SK-N-SH (cell line): ENCODE data around the gene STOML1. TPM values are rescaled to one million over a fixed set of nuclear protein-coding genes. Genes with fewer than 3 reads are reported as not detected.

Experiments used
- CTCF ChIA-PET: fragments of 300-600, 350-600 bp; formaldehyde crosslinking; extraction: SDS; loops from one replicate; lab custom pipeline; 2021; lab: Yijun Ruan, JAX
- POLR2A ChIA-PET: fragments of 350-600 bp; sonication (Branson Sonifier 250); formaldehyde crosslinking; extraction: SDS; loops from one replicate; lab custom pipeline; 2020; ENCODE audit warnings: antibody characterized with exemption, inconsistent platforms; lab: Yijun Ruan, JAX
- DNase-seq: peaks from one replicate; pipeline ENCODE4 v3.0.0; 2012
- H2AFZ ChIP-seq: fragments of 200-600 bp; sonication (generic); 2 replicates; pipeline ENCODE4 v1.8.1; 2016; ENCODE audit warnings: antibody characterized with exemption, mild to moderate bottlenecking, low read depth
- H3F3A ChIP-seq: fragments of 200-600 bp; sonication (generic); replicated peaks from 2 replicates; pipeline ENCODE3; 2016; ENCODE audit warnings: antibody characterized with exemption, mild to moderate bottlenecking; ENCODE audit not compliant: insufficient read depth
- H3K27ac ChIP-seq, 2 experiments: fragments of 200-500 bp in 1 of 2; fragments of 200-600 bp in 1 of 2; sonication (Bioruptor generic) in 1 of 2; sonication (generic), shearing (Covaris generic) in 1 of 2; 2 replicates each; pipeline versions ENCODE4 v1.5.1 to v1.6.1; 2014 to 2016; ENCODE audit warnings: low read depth in 2 of 2, inconsistent platforms in 1 of 2, low read length in 1 of 2, mild to moderate bottlenecking in 1 of 2, mixed read lengths in 1 of 2
- H3K27me3 ChIP-seq: fragments of 200-600 bp; sonication (generic), shearing (Covaris generic); 2 replicates; pipeline ENCODE4 v1.6.1; 2016; ENCODE audit warnings: mixed run types; ENCODE audit not compliant: insufficient read depth
- H3K36me3 ChIP-seq, 2 experiments: fragments of 200-500 bp in 1 of 2; fragments of 200-600 bp in 1 of 2; sonication (Bioruptor generic) in 1 of 2; sonication (generic) in 1 of 2; replicated peaks in 1 of 2; 2 replicates each; pipeline versions ENCODE3 to v1.5.1; 2014 to 2016; ENCODE audit warnings: low read length in 1 of 2, mild to moderate bottlenecking in 1 of 2; ENCODE audit not compliant: insufficient read depth in 2 of 2, control insufficient read depth in 1 of 2
- H3K4me1 ChIP-seq, 2 experiments: fragments of 200-500 bp in 1 of 2; fragments of 200-600 bp in 1 of 2; sonication (Bioruptor generic) in 1 of 2; sonication (generic), shearing (Covaris generic) in 1 of 2; 2 replicates each; pipeline versions ENCODE4 v1.5.1 to v1.6.1; 2014 to 2016; ENCODE audit warnings: low read depth in 1 of 2, low read length in 1 of 2, mixed run types in 1 of 2; ENCODE audit not compliant: insufficient read depth in 2 of 2, control insufficient read depth in 1 of 2
- H3K4me2 ChIP-seq: fragments of 200-600 bp; sonication (generic), shearing (Covaris generic); 2 replicates; pipeline ENCODE4 v1.6.1; 2017; ENCODE audit warnings: mixed run types
- H3K4me3 ChIP-seq, 2 experiments: fragments of 200-500 bp in 1 of 2; fragments of 200-600 bp in 1 of 2; sonication (Bioruptor generic) in 1 of 2; sonication (generic), shearing (Covaris generic) in 1 of 2; 2 replicates each; pipeline versions ENCODE4 v1.5.1 to v1.8.1; 2014 to 2016; ENCODE audit warnings: low read depth in 2 of 2, inconsistent platforms in 1 of 2, low read length in 1 of 2, mild to moderate bottlenecking in 1 of 2, mixed read lengths in 1 of 2, moderate library complexity in 1 of 2
- H3K79me2 ChIP-seq: fragments of 200-600 bp; sonication (generic); 2 replicates; pipeline ENCODE4 v1.8.1; 2017; ENCODE audit warnings: mild to moderate bottlenecking; ENCODE audit not compliant: insufficient read depth
- H3K9ac ChIP-seq: fragments of 200-600 bp; sonication (generic); 2 replicates; pipeline ENCODE4 v1.6.1; 2017; ENCODE audit warnings: mixed run types
- H3K9me2 ChIP-seq: fragments of 200-600 bp; sonication (generic); 2 replicates; pipeline ENCODE4 v1.6.1; 2017; ENCODE audit warnings: mixed run types
- H3K9me3 ChIP-seq: fragments of 200-600 bp; sonication (generic); 2 replicates; pipeline ENCODE4 v1.6.1; 2017; ENCODE audit warnings: mixed run types, mild to moderate bottlenecking, moderate library complexity
- H4K20me1 ChIP-seq: fragments of 200-600 bp; sonication (generic); 2 replicates; pipeline ENCODE4 v1.6.1; 2017; ENCODE audit warnings: mild to moderate bottlenecking, mixed run types; ENCODE audit not compliant: insufficient read depth
- ELF1 ChIP-seq: IDR thresholded peaks from 2 replicates; pipeline ENCODE4 v1.4.0; 2012
- EP300 ChIP-seq, 2 experiments: IDR thresholded peaks; 2 replicates each; pipeline versions ENCODE4 v1.4.0 to v1.6.1; 2012; ENCODE audit warnings: borderline replicate concordance in 1 of 2, low read depth in 1 of 2, low read length in 1 of 2
- FOXM1 ChIP-seq: IDR thresholded peaks from 2 replicates; pipeline ENCODE4 v1.4.0; 2012; ENCODE audit warnings: low read depth, mild to moderate bottlenecking
- GATA2 ChIP-seq: sonication (generic); formaldehyde crosslinking; IDR thresholded peaks from 2 replicates; pipeline ENCODE4 v1.5.0; 2020; ENCODE audit warnings: mild to moderate bottlenecking, missing genetic modification reagents
- MAX ChIP-seq: IDR thresholded peaks from 2 replicates; pipeline ENCODE4 v1.4.0; 2012; ENCODE audit warnings: low read depth
- MEF2A ChIP-seq: IDR thresholded peaks from 2 replicates; pipeline ENCODE4 v1.4.0; 2012; ENCODE audit warnings: low read depth, borderline replicate concordance
- POLR2AphosphoS5 ChIP-seq: IDR thresholded peaks from 2 replicates; pipeline ENCODE4 v1.6.1; 2012; ENCODE audit warnings: low read depth, low read length
- RXRA ChIP-seq: IDR thresholded peaks from 2 replicates; pipeline ENCODE4 v1.4.0; 2012; ENCODE audit warnings: low read depth, mild to moderate bottlenecking, borderline replicate concordance
- TAF1 ChIP-seq: IDR thresholded peaks from 2 replicates; pipeline ENCODE4 v1.6.1; 2012; ENCODE audit warnings: low read depth, mild to moderate bottlenecking, low read length, moderate library complexity, borderline replicate concordance
- TCF12 ChIP-seq: IDR thresholded peaks from 2 replicates; pipeline ENCODE4 v1.4.0; 2012
- TEAD4 ChIP-seq: IDR thresholded peaks from 2 replicates; pipeline ENCODE4 v1.4.0; 2012; ENCODE audit warnings: mild to moderate bottlenecking, borderline replicate concordance; ENCODE audit not compliant: insufficient read depth
- YY1 ChIP-seq: IDR thresholded peaks from 2 replicates; pipeline ENCODE4 v1.4.0; 2012; ENCODE audit warnings: low read depth, mild to moderate bottlenecking
- ZBTB33 ChIP-seq: IDR thresholded peaks from 2 replicates; pipeline ENCODE4 v1.4.0; 2012; ENCODE audit warnings: low read depth, borderline replicate concordance
- WGBS: methylation state at CpG from one replicate; pipeline ENCODE4 v1.1.6; 2017; ENCODE audit warnings: low lambda C conversion rate; 5-methylcytosine and 5-hydroxymethylcytosine counted together
- polyA plus RNA-seq, 3 experiments: library from polyadenylated mRNA; depleted of rRNA; stranded (reverse); fragments of >200 nt; gene quantifications; 2 replicates each; pipeline ENCODE4 v1.2.3, GENCODE V29; 2012

The STOML1 gene
- polyA plus RNA-seq, 1 of the 3 experiments (the other 2 are of a cell fraction): 20.4 TPM

- POLR2A ChIA-PET: no interaction called here
- Histone ChIP-seq H3F3A (peaks cover 20% of the 10 kb centered on the region), H3K4me3 (no peak overlapping the region), H3K4me2 (no peak overlapping the region), H3K27me3 (no peaks in the 10 kb centered on the region), H3K9me3 (no peaks in the 10 kb centered on the region), H2AFZ (no peak overlapping the region), H3K4me1 (peaks cover 37 to 62% of the 10 kb centered on the region in 2 experiments), H3K36me3 (no peaks in the 10 kb centered on the region), H3K79me2 (peaks cover 43% of the 10 kb centered on the region), H3K9me2 (no peaks in the 10 kb centered on the region), H3K27ac (peak overlapping the region in 1 of 2 experiments; percentile 98; a peak in 1 of 4 replicates), H3K9ac (0 out of 2 replicates have a peak overlapping the region, but pooled peaks have one; percentile 4), H4K20me1 (no peaks in the 10 kb centered on the region)
- CTCF ChIA-PET: interaction anchor here (0.8 to 1.5 kb wide), 7 partner anchors 16 to 388 kb away, joined by 3 to 5 read pairs (median 3); no protein-coding TSS in a partner anchor
- TF ChIP-seq YY1: no peak
- no peak for TF ChIP-seq MAX
- no peak for TF ChIP-seq TEAD4
- TF ChIP-seq ZBTB33: no peak
- no peak for DNase-seq
- 62% methylated on average over 6 of the region's 6 CpGs for WGBS
Measured at GRCh38 chr15:73932381-73933191, 59.5 kb downstream of the STOML1 start.

- Histone ChIP-seq H3K4me1 (peaks cover 27 to 58% of the 10 kb centered on the region in 2 experiments), H3K4me2 (0 out of 2 replicates have a peak overlapping the region, but pooled peaks have one; percentile 20)
- POLR2A ChIA-PET: no interaction called here
Measured at GRCh38 chr15:73931441-73931840, 60.7 kb downstream of the STOML1 start.

More at GRCh38 chr15:73931441-73931840, 60.7 kb downstream of the STOML1 start:
- no peak for DNase-seq
- H3K4me3 ChIP-seq: no peak overlapping the region
- WGBS: 89% methylated on average over 2 of the region's 2 CpGs
- TF ChIP-seq GATA2 (no peak), MEF2A (no peak), ELF1 (no peak), POLR2AphosphoS5 (no peak), TAF1 (no peak), FOXM1 (no peak), TCF12 (no peak), EP300 (IDR thresholded peaks at IDR 0.05; ENCODE audit: borderline replicate concordance in 1 of 2, low read depth in 1 of 2, low read length in 1 of 2) (no peak), RXRA (no peak)
- peak overlapping the region; percentile 73 for H3K9ac ChIP-seq
- H3K36me3 ChIP-seq: no peaks in the 10 kb centered on the region
- H4K20me1 ChIP-seq: no peaks in the 10 kb centered on the region
- H2AFZ ChIP-seq: no peak overlapping the region
- peaks cover 20% of the 10 kb centered on the region for H3F3A ChIP-seq
- CTCF ChIA-PET: interaction anchor here (1.0 to 1.4 kb wide), 2 partner anchors 14 to 15 kb away, joined by 3 read pairs; no protein-coding TSS in a partner anchor
- no peaks in the 10 kb centered on the region for H3K9me3 ChIP-seq
- no peaks in the 10 kb centered on the region for H3K27me3 ChIP-seq
- H3K9me2 ChIP-seq: no peaks in the 10 kb centered on the region
- peaks cover 51% of the 10 kb centered on the region for H3K79me2 ChIP-seq
- H3K27ac ChIP-seq: peak overlapping the region in 1 of 2 experiments; percentile 98; a peak in 2 of 4 replicates
